DND-41 (cell line): ENCODE measurements around the gene EPC1.

Experiments used
- EZH2 ChIP-seq: IDR thresholded peaks from 3 replicates; pipeline ENCODE4 v1.6.1; 2012; ENCODE audit warnings: borderline replicate concordance, low read depth, mild to moderate bottlenecking, moderate library complexity, low read length, inconsistent platforms; ENCODE audit not compliant: severe bottlenecking
- TF ChIP-seq, protein P1 (sequence below): IDR thresholded peaks from 2 replicates; pipeline ENCODE4 v1.5.1; 2012; ENCODE audit warnings: borderline replicate concordance, low read length, moderate library complexity, mild to moderate bottlenecking; ENCODE audit not compliant: poor library complexity, severe bottlenecking; ENCODE audit errors: extremely low read depth

DNA sequence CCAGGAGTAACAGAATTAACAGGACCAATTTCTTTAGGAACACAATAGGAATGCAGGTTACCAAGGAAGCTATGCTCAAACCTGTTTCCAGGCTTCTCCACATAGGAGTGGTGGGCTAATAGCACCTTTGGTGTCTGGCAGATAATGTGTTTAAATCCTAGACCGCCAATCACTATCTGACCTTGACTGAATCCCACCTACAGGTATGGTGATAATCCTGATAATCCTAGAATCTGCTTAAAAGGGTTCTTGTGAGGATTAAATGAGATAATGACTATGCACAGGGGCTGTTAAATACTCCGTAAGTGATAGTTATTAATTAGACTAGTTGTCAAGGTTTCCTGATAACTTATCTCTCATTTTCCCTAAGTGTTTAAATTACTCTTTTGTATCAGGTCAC lies 81.2 kb downstream of the EPC1 start:
- TF ChIP-seq, protein P1, sequence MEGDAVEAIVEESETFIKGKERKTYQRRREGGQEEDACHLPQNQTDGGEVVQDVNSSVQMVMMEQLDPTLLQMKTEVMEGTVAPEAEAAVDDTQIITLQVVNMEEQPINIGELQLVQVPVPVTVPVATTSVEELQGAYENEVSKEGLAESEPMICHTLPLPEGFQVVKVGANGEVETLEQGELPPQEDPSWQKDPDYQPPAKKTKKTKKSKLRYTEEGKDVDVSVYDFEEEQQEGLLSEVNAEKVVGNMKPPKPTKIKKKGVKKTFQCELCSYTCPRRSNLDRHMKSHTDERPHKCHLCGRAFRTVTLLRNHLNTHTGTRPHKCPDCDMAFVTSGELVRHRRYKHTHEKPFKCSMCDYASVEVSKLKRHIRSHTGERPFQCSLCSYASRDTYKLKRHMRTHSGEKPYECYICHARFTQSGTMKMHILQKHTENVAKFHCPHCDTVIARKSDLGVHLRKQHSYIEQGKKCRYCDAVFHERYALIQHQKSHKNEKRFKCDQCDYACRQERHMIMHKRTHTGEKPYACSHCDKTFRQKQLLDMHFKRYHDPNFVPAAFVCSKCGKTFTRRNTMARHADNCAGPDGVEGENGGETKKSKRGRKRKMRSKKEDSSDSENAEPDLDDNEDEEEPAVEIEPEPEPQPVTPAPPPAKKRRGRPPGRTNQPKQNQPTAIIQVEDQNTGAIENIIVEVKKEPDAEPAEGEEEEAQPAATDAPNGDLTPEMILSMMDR, result no peak
- no peak for TF ChIP-seq EZH2
